H1 (cell line): ENCODE measurements around the gene RIIAD1. TPM values are rescaled to one million over a fixed set of nuclear protein-coding genes. Genes with fewer than 3 reads are reported as not detected.

Experiments
- CTCF ChIA-PET: fragments of 300-600 bp; sonication (Branson Sonifier 250); formaldehyde crosslinking; loops from one replicate; lab custom pipeline; 2021; ENCODE audit not compliant: partially characterized antibody; lab: Charles Lee
- POLR2A ChIA-PET: fragments of 300-600 bp; sonication (Branson Sonifier 250); formaldehyde crosslinking; loops from one replicate; lab custom pipeline; 2021; ENCODE audit warnings: inconsistent platforms; ENCODE audit not compliant: partially characterized antibody; lab: Charles Lee
- DNase-seq, 2 experiments: peaks; one replicate each; pipeline versions ENCODE4 v3.0.0 to v3.0.0-alpha.2; 2010 to 2022; ENCODE audit warnings: low spot score in 2 of 2, low read depth in 1 of 2, mixed read lengths in 1 of 2
- FAIRE-seq: peaks from 2 replicates; lab custom pipeline; 2011; peaks lifted over from hg19 to GRCh38; lab: Jason Lieb, UNC
- H2AFZ ChIP-seq: 2 replicates; pipeline ENCODE4 v1.8.1; 2012; ENCODE audit warnings: low read length, inconsistent platforms
- H2AK5ac ChIP-seq: 2 replicates; pipeline ENCODE4 v1.6.1; 2013; ENCODE audit warnings: low read depth, low read length
- H2BK120ac ChIP-seq: replicated peaks from 2 replicates; pipeline ENCODE3; 2013; ENCODE audit warnings: low read depth, low read length, inconsistent platforms
- H2BK12ac ChIP-seq: 2 replicates; pipeline ENCODE4 v1.6.1; 2013; ENCODE audit warnings: low read depth, low read length
- H2BK15ac ChIP-seq: 2 replicates; pipeline ENCODE4 v1.6.1; 2013; ENCODE audit warnings: low read length
- H2BK20ac ChIP-seq: 2 replicates; pipeline ENCODE4 v1.6.1; 2013; ENCODE audit warnings: low read length
- H2BK5ac ChIP-seq: 2 replicates; pipeline ENCODE4 v1.6.1; 2013; ENCODE audit warnings: low read depth, low read length
- H3K14ac ChIP-seq: 2 replicates; pipeline ENCODE4 v1.6.1; 2013; ENCODE audit warnings: inconsistent platforms; ENCODE audit not compliant: insufficient read length
- H3K18ac ChIP-seq: 2 replicates; pipeline ENCODE4 v1.6.1; 2013; ENCODE audit warnings: low read length; ENCODE audit errors: extremely low read depth
- H3K23ac ChIP-seq: 2 replicates; pipeline ENCODE4 v1.6.1; 2013; ENCODE audit warnings: inconsistent platforms; ENCODE audit not compliant: insufficient read length
- H3K23me2 ChIP-seq: 2 replicates; pipeline ENCODE4 v1.6.1; 2013; ENCODE audit warnings: low read depth, low read length
- H3K27ac ChIP-seq: 2 replicates; pipeline ENCODE4 v1.6.1; 2011; ENCODE audit warnings: low read depth, low read length, inconsistent platforms
- H3K27me3 ChIP-seq, 4 experiments: replicated peaks in 1 of 4; 1 replicate in 1 of 4; 2 replicates in 3 of 4; pipeline versions ENCODE4 v1.6.1 to v1.8.1; 2011 to 2013; ENCODE audit warnings: low read length in 3 of 4, mild to moderate bottlenecking in 3 of 4, inconsistent platforms in 2 of 4, mixed read lengths in 2 of 4, moderate library complexity in 1 of 4; ENCODE audit not compliant: control insufficient read depth in 3 of 4, insufficient read depth in 3 of 4; ENCODE audit errors: extremely low read depth in 1 of 4
- H3K36me3 ChIP-seq, 4 experiments: 2 replicates each; pipeline versions ENCODE4 v1.6.1 to v1.8.1; 2011 to 2013; ENCODE audit warnings: mild to moderate bottlenecking in 4 of 4, low read length in 3 of 4, moderate library complexity in 2 of 4, control low read depth in 1 of 4, inconsistent platforms in 1 of 4; ENCODE audit not compliant: insufficient read depth in 4 of 4, control insufficient read depth in 2 of 4
- H3K4ac ChIP-seq: replicated peaks from 2 replicates; pipeline ENCODE3; 2013; ENCODE audit warnings: low read length, low read depth, mixed read lengths, inconsistent platforms; ENCODE audit not compliant: insufficient read length
- H3K4me1 ChIP-seq, 4 experiments: replicated peaks in 1 of 4; 1 replicate in 1 of 4; 2 replicates in 3 of 4; pipeline versions ENCODE4 v1.6.1 to v1.8.1; 2011 to 2013; ENCODE audit warnings: low read length in 3 of 4, inconsistent platforms in 2 of 4, mixed read lengths in 1 of 4; ENCODE audit not compliant: insufficient read depth in 4 of 4, control insufficient read depth in 3 of 4
- H3K4me2 ChIP-seq, 2 experiments: 2 replicates each; pipeline versions ENCODE4 v1.6.1 to v1.8.1; 2011 to 2013; ENCODE audit warnings: low read depth in 2 of 2, low read length in 2 of 2, control low read depth in 1 of 2, inconsistent platforms in 1 of 2, mild to moderate bottlenecking in 1 of 2; ENCODE audit not compliant: insufficient read depth in 1 of 2
- H3K4me3 ChIP-seq, 4 experiments: fragments of 200-600, 300-600 bp in 1 of 4; sonication (generic), shearing (Covaris generic), sonication (Bioruptor Twin) in 1 of 4; 2 replicates each; pipeline versions ENCODE4 v1.5.1 to v1.8.1; 2011 to 2016; ENCODE audit warnings: low read length in 4 of 4, low read depth in 3 of 4, control low read depth in 2 of 4, inconsistent platforms in 2 of 4, mild to moderate bottlenecking in 2 of 4, mixed read lengths in 1 of 4, moderate library complexity in 1 of 4; ENCODE audit not compliant: insufficient read depth in 2 of 4; ENCODE audit errors: extremely low read depth in 1 of 4
- H3K56ac ChIP-seq: replicated peaks from 2 replicates; pipeline ENCODE3; 2013; ENCODE audit warnings: low read depth, mild to moderate bottlenecking, mixed read lengths, low read length, inconsistent platforms; ENCODE audit not compliant: insufficient read length
- H3K79me1 ChIP-seq: 2 replicates; pipeline ENCODE4 v1.6.1; 2013; ENCODE audit warnings: low read depth, low read length, control low read depth
- H3K79me2 ChIP-seq, 2 experiments: 2 replicates each; pipeline versions ENCODE4 v1.6.1 to v1.8.1; 2012 to 2013; ENCODE audit warnings: low read length in 2 of 2, mild to moderate bottlenecking in 2 of 2, inconsistent platforms in 1 of 2; ENCODE audit not compliant: insufficient read depth in 2 of 2, control insufficient read depth in 1 of 2
- H3K9ac ChIP-seq, 4 experiments: replicated peaks in 1 of 4; 1 replicate in 1 of 4; 2 replicates in 3 of 4; pipeline versions ENCODE4 v1.6.1 to v1.8.1; 2011 to 2013; ENCODE audit warnings: low read depth in 3 of 4, low read length in 3 of 4, control low read depth in 2 of 4, mild to moderate bottlenecking in 2 of 4, moderate library complexity in 2 of 4, inconsistent platforms in 1 of 4; ENCODE audit errors: extremely low read depth in 1 of 4
- H3K9me3 ChIP-seq, 2 experiments: 2 replicates each; pipeline versions ENCODE4 v1.6.1 to v1.8.1; 2012 to 2013; ENCODE audit warnings: mild to moderate bottlenecking in 2 of 2, moderate library complexity in 2 of 2, control low read depth in 1 of 2, inconsistent platforms in 1 of 2, low read depth in 1 of 2, low read length in 1 of 2, mixed read lengths in 1 of 2; ENCODE audit not compliant: insufficient read depth in 2 of 2
- H4K20me1 ChIP-seq, 2 experiments: replicated peaks in 1 of 2; 2 replicates each; pipeline versions ENCODE3 to v1.8.1; 2011 to 2013; ENCODE audit warnings: inconsistent platforms in 2 of 2, low read length in 2 of 2, mild to moderate bottlenecking in 1 of 2; ENCODE audit not compliant: insufficient read depth in 2 of 2, control insufficient read depth in 1 of 2
- H4K5ac ChIP-seq: 2 replicates; pipeline ENCODE4 v1.6.1; 2013; ENCODE audit warnings: low read length, low read depth, mixed read lengths, inconsistent platforms; ENCODE audit not compliant: insufficient read length
- H4K8ac ChIP-seq: 2 replicates; pipeline ENCODE4 v1.8.0; 2013; ENCODE audit warnings: mild to moderate bottlenecking, moderate library complexity, low read length, inconsistent platforms; ENCODE audit not compliant: insufficient read depth; ENCODE audit errors: extremely low read depth
- H4K91ac ChIP-seq: replicated peaks from 2 replicates; pipeline ENCODE3; 2013; ENCODE audit warnings: low read length, mixed read lengths, inconsistent platforms; ENCODE audit not compliant: insufficient read length
- CREB1 ChIP-seq: IDR thresholded peaks from 2 replicates; pipeline ENCODE4 v1.6.1; 2012; ENCODE audit warnings: inconsistent platforms
- FOSL1 ChIP-seq: IDR thresholded peaks from 2 replicates; pipeline ENCODE4 v1.6.1; 2011; ENCODE audit warnings: mild to moderate bottlenecking, low read depth, low read length, moderate library complexity; ENCODE audit not compliant: insufficient read depth
- KDM5A ChIP-seq: fragments of 200-600 bp; IDR thresholded peaks from 2 replicates; pipeline ENCODE4 v1.7.1; 2012; ENCODE audit warnings: mild to moderate bottlenecking, low read length, inconsistent platforms, mixed read lengths
- SP1 ChIP-seq: IDR thresholded peaks from 2 replicates; pipeline ENCODE4 v1.6.1; 2011; ENCODE audit warnings: low read depth, low read length
- SRF ChIP-seq: IDR thresholded peaks from 2 replicates; pipeline ENCODE4 v1.6.1; 2011; ENCODE audit warnings: mild to moderate bottlenecking, low read depth, low read length, moderate library complexity
- TCF12 ChIP-seq: IDR thresholded peaks from 2 replicates; pipeline ENCODE4 v1.6.1; 2011; ENCODE audit warnings: low read depth, mild to moderate bottlenecking, low read length
- WGBS, 2 experiments: shearing (Covaris generic) in 1 of 2; methylation state at CpG; one replicate each; pipeline versions ENCODE4 v1.1.6 to v1.1.7; 2013 to 2015; ENCODE audit warnings: low lambda C conversion rate in 2 of 2, mixed read lengths in 2 of 2, inconsistent platforms in 1 of 2, low coverage in 1 of 2, missing lambda C conversion rate in 1 of 2; ENCODE audit not compliant: insufficient replicate concordance in 2 of 2, insufficient coverage in 1 of 2, insufficient read length in 1 of 2; ENCODE audit errors: extremely low coverage in 1 of 2, missing lambda C conversion rate in 1 of 2; 5-methylcytosine and 5-hydroxymethylcytosine counted together
- polyA plus RNA-seq, 7 experiments: library from polyadenylated mRNA; depleted of rRNA in 3 of 7; stranded (reverse) in 5 of 7; unstranded in 2 of 7; fragments of >200 nt in 5 of 7; fragments of 200-250 nt in 2 of 7; gene quantifications; 1 replicate in 5 of 7; 2 replicates in 1 of 7; 4 replicates in 1 of 7; pipeline versions ENCODE4 v1.2.1 to v1.2.3, GENCODE V29; 2011 to 2013; ENCODE audit warnings: missing spikeins in 2 of 7, mixed read lengths in 2 of 7
- total RNA-seq: library from RNA; stranded (reverse); fragmentation: NEBNext Ultra II Directional; extraction: Animal tissue kit (Norgen Biotek cat#: 25700); gene quantifications from 2 replicates; pipeline ENCODE4 v1.2.1, GENCODE V29; 2021

Gene RIIAD1
- total and polyA plus RNA-seq, 2 of the 8 experiments (the other 6 are each of a cell fraction or from before 2014, with no cell fraction given), result not detected

GRCh38 chr1:151711951-151712350 is 9.4 kb upstream of the RIIAD1 start:
- no peaks in the 10 kb centered on the region for H3K79me1 ChIP-seq
- no peak overlapping the region; the same call in 1 of the 2 replicates for H2BK5ac ChIP-seq
- H2BK20ac ChIP-seq, result no peak overlapping the region
- ChIA-PET POLR2A (no interaction called here), CTCF (interaction anchor here (2.0 kb wide), 1 partner anchor 23 kb away, joined by 4 read pairs; no protein-coding TSS in a partner anchor)
- no peaks in the 10 kb centered on the region for H3K79me2 ChIP-seq
- no peak overlapping the region for H3K9ac ChIP-seq
- H3K23me2 ChIP-seq, result peaks cover 6% of the 10 kb centered on the region; the same call in 1 of the 2 replicates
- H3K9me3 ChIP-seq, result no peaks in the 10 kb centered on the region
- H3K27me3 ChIP-seq, result no peaks in the 10 kb centered on the region; a peak in 1 of 7 replicates
- no peak overlapping the region for H4K5ac ChIP-seq
- no peak overlapping the region for H2AK5ac ChIP-seq
- 80% methylated on average over 9 of the region's 10 CpGs; no CpG with 5 or more reads in 1 of the 2 experiments for WGBS, 2 experiments
- no peak overlapping the region for H4K91ac ChIP-seq
- H2BK12ac ChIP-seq, result no peak overlapping the region
- H3K14ac ChIP-seq, result no peak overlapping the region
- H3K4ac ChIP-seq, result no peak overlapping the region
- no peaks in the 10 kb centered on the region for H3K36me3 ChIP-seq
- H2BK120ac ChIP-seq, result no peak overlapping the region
- no peak overlapping the region for H4K8ac ChIP-seq
- H2AFZ ChIP-seq, result no peak overlapping the region
- no peaks in the 10 kb centered on the region for H4K20me1 ChIP-seq
- DNase-seq (no peak), FAIRE-seq (no peak)
- H3K23ac ChIP-seq, result no peak overlapping the region
- H3K56ac ChIP-seq, result no peak overlapping the region
- H3K27ac ChIP-seq, result no peak overlapping the region
- TF ChIP-seq CREB1 (no peak), TCF12 (0 out of 2 replicates have a peak, but pooled peaks have one; percentile 28), SRF (no peak), FOSL1 (no peak), KDM5A (no peak), SP1 (no peak)
- no peak overlapping the region for H3K18ac ChIP-seq
- H3K4me3 ChIP-seq, result no peak overlapping the region
- no peak overlapping the region for H3K4me2 ChIP-seq
- peaks cover 0 to 6% (median 1%) of the 10 kb centered on the region in 4 experiments; a peak in 5 of 7 replicates for H3K4me1 ChIP-seq
- no peak overlapping the region for H2BK15ac ChIP-seq
